22Rv1 (cell line): ENCODE measurements around the gene ACOX3.

Experiments
- CTCF ChIP-seq: fragments of 450-650 bp; IDR thresholded peaks from 2 replicates; pipeline ENCODE4 v1.5.1; 2017; ENCODE audit warnings: mild to moderate bottlenecking
- ZFX ChIP-seq: fragments of 450-650 bp; IDR thresholded peaks from 2 replicates; pipeline ENCODE4 v1.6.1; 2017; ENCODE audit warnings: antibody characterized with exemption, borderline replicate concordance

GRCh38 chr4:8364141-8364540 lies 76.4 kb downstream of the ACOX3 start:
- no peak for TF ChIP-seq CTCF
- no peak for TF ChIP-seq ZFX
